Vagina (tissue), 2 donors: Measurements from ENCODE around the gene ASPSCR1.

Source experiments
- POLR2AphosphoS5 ChIP-seq, 2 donors: sonication (generic); formaldehyde crosslinking; IDR thresholded peaks; one replicate each; pipeline ENCODE4 v1.9.0; 2017; ENCODE audit warnings: antibody characterized with exemption in 2 of 2, mild to moderate bottlenecking in 2 of 2, low read depth in 1 of 2; ENCODE audit not compliant: insufficient read depth in 1 of 2
- TF ChIP-seq, protein P1 (sequence below), 3 experiments: fragments of 450-650 bp in 2 of 3; fragments of 200-600 bp in 1 of 3; sonication (generic) in 1 of 3; IDR thresholded peaks; one replicate each; pipeline ENCODE4 v1.5.1; 2017 to 2019; ENCODE audit warnings: antibody characterized with exemption in 3 of 3, mild to moderate bottlenecking in 2 of 3, moderate library complexity in 2 of 3

DNA sequence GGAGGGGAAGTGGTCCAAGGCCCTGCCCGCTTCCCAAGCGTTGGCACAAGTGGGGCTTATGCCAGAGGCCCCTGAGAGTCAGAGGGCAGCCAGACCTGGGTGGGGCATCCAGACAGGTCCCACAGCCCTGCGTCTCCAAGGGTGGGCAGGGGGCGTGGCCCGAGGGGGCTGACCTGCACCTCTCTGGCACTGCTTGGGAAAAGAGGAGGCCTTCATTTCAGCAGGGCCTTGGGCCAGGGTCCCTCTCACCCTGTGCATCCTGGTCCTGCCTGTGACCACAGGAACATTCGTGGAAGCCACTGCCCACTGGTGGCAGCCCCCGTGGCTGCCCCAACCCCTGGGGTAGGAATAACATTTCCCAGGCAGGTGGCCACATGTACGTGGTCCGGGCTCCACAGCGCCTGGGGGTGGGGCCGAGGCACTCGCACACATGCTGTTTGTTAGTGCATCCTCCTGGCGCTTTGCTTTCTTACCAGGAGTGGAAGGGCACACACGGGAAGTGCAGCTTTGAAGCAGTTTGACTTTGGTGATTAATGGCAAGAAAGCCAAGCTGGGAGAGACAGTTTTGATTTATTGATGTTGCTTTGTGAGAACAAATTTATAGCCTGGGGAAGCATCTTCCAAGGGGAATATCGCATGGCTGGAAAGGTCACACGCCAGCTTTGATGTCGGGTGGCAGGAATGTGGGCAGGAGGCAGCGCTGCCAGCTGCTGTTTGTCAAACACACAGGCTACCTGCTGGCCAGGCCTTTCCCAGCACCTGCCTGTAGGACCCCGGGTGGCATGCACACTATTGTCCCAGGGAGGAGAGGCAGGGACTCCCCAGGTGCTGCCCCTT, 40.9 kb downstream of the ASPSCR1 start:
- TF ChIP-seq, protein P1, sequence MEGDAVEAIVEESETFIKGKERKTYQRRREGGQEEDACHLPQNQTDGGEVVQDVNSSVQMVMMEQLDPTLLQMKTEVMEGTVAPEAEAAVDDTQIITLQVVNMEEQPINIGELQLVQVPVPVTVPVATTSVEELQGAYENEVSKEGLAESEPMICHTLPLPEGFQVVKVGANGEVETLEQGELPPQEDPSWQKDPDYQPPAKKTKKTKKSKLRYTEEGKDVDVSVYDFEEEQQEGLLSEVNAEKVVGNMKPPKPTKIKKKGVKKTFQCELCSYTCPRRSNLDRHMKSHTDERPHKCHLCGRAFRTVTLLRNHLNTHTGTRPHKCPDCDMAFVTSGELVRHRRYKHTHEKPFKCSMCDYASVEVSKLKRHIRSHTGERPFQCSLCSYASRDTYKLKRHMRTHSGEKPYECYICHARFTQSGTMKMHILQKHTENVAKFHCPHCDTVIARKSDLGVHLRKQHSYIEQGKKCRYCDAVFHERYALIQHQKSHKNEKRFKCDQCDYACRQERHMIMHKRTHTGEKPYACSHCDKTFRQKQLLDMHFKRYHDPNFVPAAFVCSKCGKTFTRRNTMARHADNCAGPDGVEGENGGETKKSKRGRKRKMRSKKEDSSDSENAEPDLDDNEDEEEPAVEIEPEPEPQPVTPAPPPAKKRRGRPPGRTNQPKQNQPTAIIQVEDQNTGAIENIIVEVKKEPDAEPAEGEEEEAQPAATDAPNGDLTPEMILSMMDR (IDR thresholded peaks at IDR 0.05) = no peak
- TF ChIP-seq POLR2AphosphoS5 (IDR thresholded peaks at IDR 0.05; ENCODE audit: insufficient read depth in 1 of 2, low read depth in 1 of 2) = no peak
